Heart left ventricle (tissue), 16 donors: ENCODE data around the gene OCSTAMP. TPM values are rescaled to one million over a fixed set of nuclear protein-coding genes. Genes with fewer than 3 reads are reported as not detected.

Source experiments
- ATAC-seq, 4 donors: fragments of 200-7000 bp; cut with Tn5 transposase; one replicate each; pipeline ENCODE4 v1.9.1; 2020 to 2022; ENCODE audit warnings: moderate library complexity in 4 of 4, mild to moderate bottlenecking in 3 of 4, moderate number of reproducible peaks in 1 of 4
- DNase-seq, 5 donors: peaks; one replicate each; pipeline ENCODE4 v3.0.0-alpha.2; 2020
- H3K27ac ChIP-seq, 12 donors: fragments of 200-600 bp; sonication (generic) in 4 of 12; one replicate each; pipeline versions ENCODE4 v1.5.0 to v1.8.0; 2016 to 2022; ENCODE audit warnings: mild to moderate bottlenecking in 2 of 12
- H3K27me3 ChIP-seq, 9 donors: fragments of 200-600 bp; sonication (generic) in 2 of 9; one replicate each; pipeline versions ENCODE4 v1.5.1 to v1.8.0; 2016 to 2022; ENCODE audit warnings: mild to moderate bottlenecking in 3 of 9
- H3K36me3 ChIP-seq, 9 donors: fragments of 200-600 bp; sonication (generic) in 2 of 9; one replicate each; pipeline versions ENCODE4 v1.5.0 to v1.8.0; 2018 to 2022; ENCODE audit warnings: mild to moderate bottlenecking in 2 of 9
- H3K4me1 ChIP-seq, 12 donors: fragments of 200-600 bp; sonication (generic) in 4 of 12; one replicate each; pipeline versions ENCODE4 v1.5.0 to v1.8.0; 2016 to 2022; ENCODE audit warnings: mild to moderate bottlenecking in 3 of 12
- H3K4me3 ChIP-seq, 12 donors: fragments of 200-600 bp; sonication (generic) in 4 of 12; one replicate each; pipeline versions ENCODE4 v1.5.0 to v1.8.0; 2017 to 2022; ENCODE audit warnings: mild to moderate bottlenecking in 9 of 12, moderate library complexity in 4 of 12
- H3K9me3 ChIP-seq, 12 donors: fragments of 200-600 bp; sonication (generic) in 4 of 12; one replicate each; pipeline versions ENCODE4 v1.5.0 to v1.8.0; 2016 to 2022; ENCODE audit warnings: mild to moderate bottlenecking in 1 of 12
- POLR2A ChIP-seq, 2 donors: fragments of 450-650 bp; IDR thresholded peaks; one replicate each; pipeline ENCODE4 v1.6.1; 2017; ENCODE audit warnings: antibody characterized with exemption in 2 of 2, mild to moderate bottlenecking in 2 of 2, moderate library complexity in 2 of 2
- WGBS, 4 donors: extraction: QIAGEN DNeasy Blood & Tissue Kit in 2 of 4; methylation state at CpG; one replicate each; pipeline versions ENCODE4 v1.1.5 to v1.1.7; 2013 to 2018; 5-methylcytosine and 5-hydroxymethylcytosine counted together
- intact Hi-C, 10 donors: fragments of 100-400 bp; cut with DNase I; formaldehyde crosslinking; loops; one replicate each; pipeline versions ENCODE4 v1.11.1 to v1.14.2; 2022
- polyA plus RNA-seq, 2 donors: library from polyadenylated mRNA; stranded (reverse); fragments of 200-250 nt; gene quantifications; one replicate each; pipeline ENCODE4 v1.2.3, GENCODE V29; 2013
- total RNA-seq, 9 donors: library from RNA; depleted of rRNA in 2 of 9; stranded (reverse); fragments of >200 nt in 2 of 9; fragmentation: NEBNext Ultra II Directional in 3 of 9; extraction: Animal tissue kit (Norgen Biotek cat#: 25700) in 3 of 9; gene quantifications; one replicate each; pipeline versions ENCODE4 v1.1.0 to v1.2.4, GENCODE V29; 2016 to 2023
- TF ChIP-seq, protein P1 (sequence below), 12 donors: fragments of 200-600 bp; sonication (generic) in 4 of 12; IDR thresholded peaks; one replicate each; pipeline versions ENCODE4 v1.5.0 to v1.8.0; 2018 to 2022; ENCODE audit warnings: antibody characterized with exemption in 12 of 12, mild to moderate bottlenecking in 5 of 12
- donor health status: ischemic (EF 13 %, LVEDD 7.1; RV severe dilation, severe dysfunction).
- donor health status: healthy with polysubstance abuse.
- donor health status: DM: no; HTN: yes; CAD: no.
- donor health status: DM: no; HTN: no; CAD: no.
- donor health status: ischemic (EF 25% LVEDD 6.9; RV normal size, moderate dysfunction).
- donor health status: ischemic (EF 25% LVEDD 5.7; RV mildly dilated, moderate dysfunction).
- donor health status: healthy.
- donor health status: DM: yes; HTN: yes; CAD: no.
- donor health status: ischemic (EF 35%, LVEDD 5.7; RV mildly dilated, moderate dysfunction).
- donor health status: nonischemic (EF 11% LVEDD 7.7; RV severe dilation, severe dysfunction).
- donor health status: DM: yes; HTN: yes; CAD: no.
- donor health status: PGD.
- donor health status: ischemic (EF 29% LVEDD 5.4; RV normal size, mild dysfunction).
- donor health status: nonischemic (EF 23%, LVEDD 6.1; RV moderate dilation, normal function).

The OCSTAMP gene
- total and polyA plus RNA-seq, 11 donors: not detected

- Histone ChIP-seq H3K4me3 (no peak overlapping the region), H3K27me3 (peaks cover 0 to 4% (median 0%) of the 10 kb centered on the region in 9 donors), H3K4me1 (no peaks in the 10 kb centered on the region), H3K9me3 (peaks cover 0 to 55% (median 30%) of the 10 kb centered on the region in 12 donors), H3K36me3 (no peaks in the 10 kb centered on the region), H3K27ac (no peak overlapping the region)
- TF ChIP-seq, protein P1, sequence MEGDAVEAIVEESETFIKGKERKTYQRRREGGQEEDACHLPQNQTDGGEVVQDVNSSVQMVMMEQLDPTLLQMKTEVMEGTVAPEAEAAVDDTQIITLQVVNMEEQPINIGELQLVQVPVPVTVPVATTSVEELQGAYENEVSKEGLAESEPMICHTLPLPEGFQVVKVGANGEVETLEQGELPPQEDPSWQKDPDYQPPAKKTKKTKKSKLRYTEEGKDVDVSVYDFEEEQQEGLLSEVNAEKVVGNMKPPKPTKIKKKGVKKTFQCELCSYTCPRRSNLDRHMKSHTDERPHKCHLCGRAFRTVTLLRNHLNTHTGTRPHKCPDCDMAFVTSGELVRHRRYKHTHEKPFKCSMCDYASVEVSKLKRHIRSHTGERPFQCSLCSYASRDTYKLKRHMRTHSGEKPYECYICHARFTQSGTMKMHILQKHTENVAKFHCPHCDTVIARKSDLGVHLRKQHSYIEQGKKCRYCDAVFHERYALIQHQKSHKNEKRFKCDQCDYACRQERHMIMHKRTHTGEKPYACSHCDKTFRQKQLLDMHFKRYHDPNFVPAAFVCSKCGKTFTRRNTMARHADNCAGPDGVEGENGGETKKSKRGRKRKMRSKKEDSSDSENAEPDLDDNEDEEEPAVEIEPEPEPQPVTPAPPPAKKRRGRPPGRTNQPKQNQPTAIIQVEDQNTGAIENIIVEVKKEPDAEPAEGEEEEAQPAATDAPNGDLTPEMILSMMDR (IDR thresholded peaks at IDR 0.05): no peak
- TF ChIP-seq POLR2A (IDR thresholded peaks at IDR 0.05): no peak
- 95 to 98% (median 95%) methylated on average over 6 of the region's 6 CpGs for WGBS, 4 donors
- intact Hi-C loops: no loop called here
- DNase-seq (no peak), ATAC-seq (no peak)
Measured at GRCh38 chr20:46501961-46502360, 48.5 kb downstream of the OCSTAMP start.

- H3K4me1 ChIP-seq: no peaks in the 10 kb centered on the region
- DNase-seq: no peak
- no peak overlapping the region for H3K4me3 ChIP-seq
- no peaks in the 10 kb centered on the region for H3K36me3 ChIP-seq
- H3K27ac ChIP-seq: no peak overlapping the region
- intact Hi-C loops: no loop called here
- 93 to 97% (median 95%) methylated on average over 5 of the region's 5 CpGs for WGBS, 4 donors
- H3K27me3 ChIP-seq: peaks cover 0 to 4% (median 0%) of the 10 kb centered on the region in 9 donors
- H3K9me3 ChIP-seq: peaks cover 0 to 55% (median 30%) of the 10 kb centered on the region in 12 donors
- no peak for ATAC-seq
- TF ChIP-seq POLR2A (IDR thresholded peaks at IDR 0.05): no peak
- TF ChIP-seq, protein P1 (IDR thresholded peaks at IDR 0.05): no peak
Measured at GRCh38 chr20:46501337-46501942, 49.0 kb downstream of the OCSTAMP start.

- H3K4me1 ChIP-seq: no peaks in the 10 kb centered on the region
- intact Hi-C loops: no loop called here
- TF ChIP-seq POLR2A (IDR thresholded peaks at IDR 0.05): no peak
- TF ChIP-seq, protein P1 (IDR thresholded peaks at IDR 0.05): no peak
- H3K9me3 ChIP-seq: peaks cover 0 to 11% (median under 1%) of the 10 kb centered on the region in 12 donors
- ATAC-seq: no peak
- peaks cover 0 to 9% (median 0%) of the 10 kb centered on the region in 9 donors for H3K27me3 ChIP-seq
- DNase-seq: no peak
- WGBS, 4 donors: 78 to 84% (median 80%) methylated on average over 4 of the region's 4 CpGs
- H3K4me3 ChIP-seq: no peak overlapping the region
- H3K36me3 ChIP-seq: no peaks in the 10 kb centered on the region
- no peak overlapping the region for H3K27ac ChIP-seq
Measured at GRCh38 chr20:46494077-46494476, 56.4 kb downstream of the OCSTAMP start.

DNA sequence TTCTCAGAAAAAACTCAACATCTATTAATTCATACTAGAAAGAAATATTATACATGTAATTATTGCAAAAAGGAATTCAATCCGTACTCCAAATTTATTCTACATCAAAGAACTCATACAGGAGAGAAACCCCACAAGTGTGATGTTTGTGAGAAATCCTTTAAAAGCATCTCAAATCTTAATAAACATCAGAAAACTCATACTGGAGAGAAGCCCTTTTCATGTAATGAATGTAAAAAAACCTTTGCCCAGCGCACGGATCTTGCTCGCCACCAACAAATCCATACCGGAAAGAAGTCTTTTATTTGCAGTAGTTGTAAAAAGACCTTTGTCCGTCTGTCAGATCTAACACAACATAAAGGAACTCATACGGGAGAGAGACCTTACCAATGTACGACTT is 59.1 kb downstream of the OCSTAMP start:
- intact Hi-C loops: no loop called here
- ATAC-seq: no peak

More for the DNA sequence above, 59.1 kb downstream of the OCSTAMP start:
- Histone ChIP-seq H3K4me1 (no peaks in the 10 kb centered on the region), H3K36me3 (no peaks in the 10 kb centered on the region), H3K27ac (no peak overlapping the region), H3K4me3 (no peak overlapping the region), H3K9me3 (no peaks in the 10 kb centered on the region), H3K27me3 (peaks cover 0 to 18% (median 0%) of the 10 kb centered on the region in 9 donors)
- no peak for DNase-seq
- 92 to 94% (median 93%) methylated on average over 8 of the region's 8 CpGs for WGBS, 4 donors
- TF ChIP-seq, protein P1 (IDR thresholded peaks at IDR 0.05): no peak
- TF ChIP-seq POLR2A (IDR thresholded peaks at IDR 0.05): no peak

Other genes starting within 250 kb of the OCSTAMP start
- under 1 TPM; 0.13 to 0.90 (median 0.50) TPM for gene CDH22, start 242.2 kb downstream of the OCSTAMP start, total RNA-seq
- gene CDH22, start 242.2 kb downstream of the OCSTAMP start, polyA plus RNA-seq: under 1 TPM; 0.03 to 0.42 TPM
- gene ELMO2, start 144.0 kb downstream of the OCSTAMP start, total RNA-seq: 10 to 100 TPM; 22.7 to 57.5 (median 34.5) TPM
- 10 to 100 TPM; 14.6 to 29.0 TPM for gene ELMO2, start 144.0 kb downstream of the OCSTAMP start, polyA plus RNA-seq
- gene ZNF334, start 37.1 kb downstream of the OCSTAMP start, total RNA-seq: 1 to 10 TPM in 6 of 9 donors, under 1 TPM in 3; 0.31 to 2.5 (median 1.3) TPM
- under 1 TPM; 0.78 to 0.95 TPM for gene ZNF334, start 37.1 kb downstream of the OCSTAMP start, polyA plus RNA-seq
- gene SLC13A3, start 100.8 kb upstream of the OCSTAMP start, total RNA-seq: 1 to 10 TPM in 2 of 9 donors, under 1 TPM in 7; 0.13 to 2.6 (median 0.60) TPM
- under 1 TPM; 0.38 to 0.54 TPM for gene SLC13A3, start 100.8 kb upstream of the OCSTAMP start, polyA plus RNA-seq
- 10 to 100 TPM in 1 of 9 donors, 1 to 10 TPM in 8; 5.1 to 10.8 (median 7.9) TPM for gene TP53RK, start 138.8 kb upstream of the OCSTAMP start, total RNA-seq
- gene TP53RK, start 138.8 kb upstream of the OCSTAMP start, polyA plus RNA-seq: 1 to 10 TPM; 5.0 to 9.9 TPM
- gene SLC2A10, start 159.0 kb upstream of the OCSTAMP start, total RNA-seq: 1 to 10 TPM; 2.1 to 6.3 (median 3.1) TPM
- 1 to 10 TPM; 1.4 to 2.4 TPM for gene SLC2A10, start 159.0 kb upstream of the OCSTAMP start, polyA plus RNA-seq